Neutrophil (primary cell): Measurements from ENCODE around the gene FGR.
A peak's percentile ranks its signal among the peaks of the same experiment; 100 is the strongest.
"Not testable (repeated sequence)": the region's sequence is repeated elsewhere in the genome, so short reads cannot be mapped to it uniquely, and the experiment has no call there.

Experiments used
- H3K27ac ChIP-seq: fragments of 200-600 bp; sonication (generic); 2 replicates; pipeline ENCODE4 v1.5.1; 2016; ENCODE audit warnings: mild to moderate bottlenecking, moderate library complexity
- H3K27me3 ChIP-seq: fragments of 200-600 bp; sonication (generic); 2 replicates; pipeline ENCODE4 v1.6.0; 2016; ENCODE audit warnings: mild to moderate bottlenecking
- H3K36me3 ChIP-seq: fragments of 200-600 bp; sonication (generic); 2 replicates; pipeline ENCODE4 v1.5.1; 2017
- H3K4me1 ChIP-seq, 2 experiments: fragments of 200-600 bp in 1 of 2; sonication (generic) in 1 of 2; 1 replicate in 1 of 2; 2 replicates in 1 of 2; pipeline versions ENCODE4 v1.5.1 to v1.6.1; 2013 to 2016; ENCODE audit warnings: low read depth in 1 of 2, low read length in 1 of 2, mild to moderate bottlenecking in 1 of 2, moderate library complexity in 1 of 2; ENCODE audit not compliant: control insufficient read depth in 1 of 2, insufficient read depth in 1 of 2
- H3K4me3 ChIP-seq, 2 experiments: fragments of 200-600 bp in 1 of 2; sonication (generic) in 1 of 2; 1 replicate in 1 of 2; 2 replicates in 1 of 2; pipeline ENCODE4 v1.5.1; 2013 to 2016; ENCODE audit warnings: low read depth in 1 of 2, low read length in 1 of 2, mild to moderate bottlenecking in 1 of 2, moderate library complexity in 1 of 2
- H3K9me3 ChIP-seq: fragments of 200-600 bp; sonication (generic); 2 replicates; pipeline ENCODE4 v1.5.1; 2016
- TF ChIP-seq, protein P1 (sequence below): fragments of 200-600 bp; sonication (generic); IDR thresholded peaks from 2 replicates; pipeline ENCODE4 v1.5.1; 2016; ENCODE audit warnings: antibody characterized with exemption

FGR gene

DNA sequence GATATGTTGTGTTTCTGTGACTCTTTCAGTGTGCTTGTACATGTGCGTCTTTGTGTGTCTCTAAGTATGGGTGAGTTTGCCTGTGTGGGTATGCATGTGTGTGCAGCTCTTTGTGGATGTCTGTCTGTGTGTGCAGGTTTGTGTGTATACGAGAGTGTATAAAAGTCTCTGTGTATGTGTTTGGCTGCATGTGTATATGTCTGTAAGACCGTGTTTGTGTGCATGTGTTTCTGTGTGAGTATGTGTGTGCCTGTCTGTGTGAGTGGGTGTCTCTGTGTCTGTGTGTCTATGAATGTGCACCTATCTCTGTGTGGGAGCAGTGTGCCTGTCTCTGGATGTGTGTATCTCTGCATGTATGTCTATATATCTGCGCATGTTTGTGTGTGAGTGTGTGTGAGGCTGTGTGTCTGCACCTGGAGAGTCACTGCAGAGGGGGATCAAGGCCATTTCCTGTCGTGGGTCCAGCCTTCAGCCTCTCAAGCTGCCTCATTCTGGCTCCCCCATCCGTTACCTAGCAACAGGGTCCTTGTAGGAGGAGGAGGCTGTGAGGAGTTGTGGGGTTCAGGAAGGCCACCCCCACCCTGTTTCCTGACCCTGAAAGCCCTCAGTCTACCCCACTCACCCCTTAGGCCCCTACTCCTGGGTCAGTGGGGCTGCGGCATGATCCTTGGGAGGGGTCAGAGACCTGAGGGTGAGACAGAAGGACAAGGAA, 10.4 kb downstream of the FGR start:
- Histone ChIP-seq H3K27ac (peak overlapping the region; percentile 99), H3K36me3 (peaks cover 62% of the 10 kb centered on the region), H3K27me3 (no peaks in the 10 kb centered on the region), H3K9me3 (no peaks in the 10 kb centered on the region), H3K4me3 (peak overlapping the region; percentile 76 to 93), H3K4me1 (peaks cover 99 to 100% of the 10 kb centered on the region in 2 experiments)
- TF ChIP-seq, protein P1, sequence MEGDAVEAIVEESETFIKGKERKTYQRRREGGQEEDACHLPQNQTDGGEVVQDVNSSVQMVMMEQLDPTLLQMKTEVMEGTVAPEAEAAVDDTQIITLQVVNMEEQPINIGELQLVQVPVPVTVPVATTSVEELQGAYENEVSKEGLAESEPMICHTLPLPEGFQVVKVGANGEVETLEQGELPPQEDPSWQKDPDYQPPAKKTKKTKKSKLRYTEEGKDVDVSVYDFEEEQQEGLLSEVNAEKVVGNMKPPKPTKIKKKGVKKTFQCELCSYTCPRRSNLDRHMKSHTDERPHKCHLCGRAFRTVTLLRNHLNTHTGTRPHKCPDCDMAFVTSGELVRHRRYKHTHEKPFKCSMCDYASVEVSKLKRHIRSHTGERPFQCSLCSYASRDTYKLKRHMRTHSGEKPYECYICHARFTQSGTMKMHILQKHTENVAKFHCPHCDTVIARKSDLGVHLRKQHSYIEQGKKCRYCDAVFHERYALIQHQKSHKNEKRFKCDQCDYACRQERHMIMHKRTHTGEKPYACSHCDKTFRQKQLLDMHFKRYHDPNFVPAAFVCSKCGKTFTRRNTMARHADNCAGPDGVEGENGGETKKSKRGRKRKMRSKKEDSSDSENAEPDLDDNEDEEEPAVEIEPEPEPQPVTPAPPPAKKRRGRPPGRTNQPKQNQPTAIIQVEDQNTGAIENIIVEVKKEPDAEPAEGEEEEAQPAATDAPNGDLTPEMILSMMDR, result no peak

DNA sequence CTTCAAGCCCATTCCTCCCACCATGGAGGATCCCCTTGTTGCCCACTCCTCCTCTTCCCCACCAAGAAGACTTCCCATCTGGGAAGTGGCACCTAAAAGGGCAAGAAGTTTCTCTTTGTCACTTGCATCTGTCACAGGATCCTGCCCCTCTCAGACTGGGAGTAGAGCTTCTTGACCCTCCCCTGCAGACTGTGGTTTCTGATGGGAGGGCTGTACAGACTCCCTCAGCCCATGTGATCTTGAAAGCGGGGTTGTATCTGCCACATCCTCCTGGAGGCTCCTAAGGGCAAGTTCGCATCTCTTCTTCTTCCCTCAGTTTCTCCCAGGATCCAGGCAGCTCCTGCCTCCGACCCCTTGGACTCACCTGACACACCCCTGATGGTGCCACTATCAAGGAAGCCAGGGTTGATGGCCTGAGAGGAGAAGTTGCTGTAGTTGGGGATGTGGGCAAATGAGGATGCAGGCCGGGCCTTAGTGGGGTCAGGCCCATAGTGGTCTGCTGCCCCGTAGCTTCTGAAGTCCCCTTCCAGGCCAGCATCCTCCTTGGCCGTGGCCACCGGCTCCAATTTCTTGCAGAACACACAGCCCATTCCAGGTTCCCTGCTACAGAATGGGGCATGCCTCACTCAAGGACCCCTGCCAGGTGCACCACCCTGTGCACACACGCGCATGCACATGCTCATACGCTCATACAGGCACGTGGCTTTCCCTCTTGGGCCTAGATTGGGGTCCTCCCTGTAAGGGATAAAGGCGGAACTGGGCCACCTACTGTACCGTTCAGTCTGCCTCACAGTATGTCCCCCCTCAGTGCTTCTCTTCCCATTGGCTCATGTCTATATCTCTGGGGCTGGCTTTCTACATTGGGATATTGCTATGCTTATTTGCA, 11.4 kb downstream of the FGR start:
- H3K4me1 ChIP-seq, result peaks cover 99 to 100% of the 10 kb centered on the region in 2 experiments
- no peaks in the 10 kb centered on the region for H3K27me3 ChIP-seq

DNA sequence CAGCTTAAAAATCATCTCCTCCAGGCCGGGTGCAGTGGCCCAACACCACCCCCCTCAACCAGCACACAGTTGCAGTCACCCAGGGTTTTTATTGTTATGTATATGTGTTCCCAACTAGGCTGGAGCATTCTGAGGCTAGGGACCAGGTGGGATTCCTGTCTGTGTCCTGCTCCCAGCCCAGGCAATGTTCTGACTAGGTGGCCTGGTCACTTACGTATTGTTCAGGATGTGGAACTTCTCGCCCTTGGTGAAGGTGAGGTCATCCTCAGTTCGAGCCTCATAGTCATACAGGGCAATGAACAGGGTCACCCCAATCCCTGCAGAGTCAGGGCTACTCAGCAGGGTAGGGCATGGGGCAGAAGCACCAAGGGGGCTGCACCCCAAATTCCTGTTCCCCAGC, 12.2 kb downstream of the FGR start:
- peak overlapping the region; percentile 76 to 93 for H3K4me3 ChIP-seq
- TF ChIP-seq, protein P1, result no peak
- H3K4me1 ChIP-seq, result peaks cover 99 to 100% of the 10 kb centered on the region in 2 experiments
- H3K27me3 ChIP-seq, result no peaks in the 10 kb centered on the region
- H3K27ac ChIP-seq, result peak overlapping the region; percentile 99
- H3K36me3 ChIP-seq, result peaks cover 80% of the 10 kb centered on the region
- H3K9me3 ChIP-seq, result no peaks in the 10 kb centered on the region

More for the DNA sequence above, 11.4 kb downstream of the FGR start:
- H3K27ac ChIP-seq, result peak overlapping the region; percentile 99
- TF ChIP-seq, protein P1, result no peak
- peaks cover 73% of the 10 kb centered on the region for H3K36me3 ChIP-seq
- H3K9me3 ChIP-seq, result no peaks in the 10 kb centered on the region
- peak overlapping the region; percentile 76 to 93 for H3K4me3 ChIP-seq

DNA sequence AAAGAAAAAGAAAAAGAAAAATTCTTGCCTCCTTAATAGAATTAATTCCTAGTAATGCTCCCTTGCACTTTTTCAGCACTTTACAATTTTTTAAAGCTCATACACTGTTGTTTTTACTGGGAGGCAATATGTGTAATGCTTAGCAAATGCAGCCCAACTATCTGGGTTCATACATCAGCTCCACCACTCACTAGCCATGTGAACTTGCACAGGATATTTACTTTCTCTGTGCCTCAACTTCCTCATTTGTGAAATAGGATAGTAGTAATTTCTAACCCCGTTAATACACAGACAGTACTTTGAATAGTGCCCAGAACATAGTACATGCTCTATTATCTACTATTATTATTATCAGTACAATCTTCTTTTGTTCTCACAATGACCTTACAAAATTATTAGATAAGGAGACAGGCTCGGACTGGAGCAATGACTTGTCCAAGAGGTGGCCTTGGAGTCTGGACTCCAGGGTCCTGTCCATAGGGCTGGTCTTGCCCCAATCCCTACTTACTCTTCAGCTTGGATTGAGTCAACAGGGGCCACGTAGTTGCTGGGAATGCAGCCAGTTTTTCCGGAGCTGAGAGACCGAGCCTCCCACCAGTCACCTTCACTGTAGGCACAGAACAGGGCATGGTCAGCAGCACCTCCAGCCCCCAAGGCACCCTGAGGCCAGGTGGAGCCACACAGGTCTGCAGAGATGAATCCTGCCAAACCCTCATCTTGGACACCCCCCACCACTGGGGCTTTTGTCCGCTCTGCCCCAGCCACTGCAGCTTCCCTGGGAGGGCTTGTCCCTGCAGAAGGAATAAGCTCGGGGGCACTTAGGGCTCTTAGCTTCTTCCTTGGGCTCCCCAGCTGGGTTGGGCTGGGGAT, 13.7 kb downstream of the FGR start:
- TF ChIP-seq, protein P1, result no peak
- H3K27ac ChIP-seq, result peak overlapping the region; percentile 99
- peak overlapping the region; percentile 24 to 28 for H3K4me3 ChIP-seq
- H3K36me3 ChIP-seq, result peaks cover 90% of the 10 kb centered on the region
- H3K9me3 ChIP-seq, result no peaks in the 10 kb centered on the region
- H3K27me3 ChIP-seq, result no peaks in the 10 kb centered on the region
- peaks cover 97 to 99% of the 10 kb centered on the region in 2 experiments for H3K4me1 ChIP-seq

DNA sequence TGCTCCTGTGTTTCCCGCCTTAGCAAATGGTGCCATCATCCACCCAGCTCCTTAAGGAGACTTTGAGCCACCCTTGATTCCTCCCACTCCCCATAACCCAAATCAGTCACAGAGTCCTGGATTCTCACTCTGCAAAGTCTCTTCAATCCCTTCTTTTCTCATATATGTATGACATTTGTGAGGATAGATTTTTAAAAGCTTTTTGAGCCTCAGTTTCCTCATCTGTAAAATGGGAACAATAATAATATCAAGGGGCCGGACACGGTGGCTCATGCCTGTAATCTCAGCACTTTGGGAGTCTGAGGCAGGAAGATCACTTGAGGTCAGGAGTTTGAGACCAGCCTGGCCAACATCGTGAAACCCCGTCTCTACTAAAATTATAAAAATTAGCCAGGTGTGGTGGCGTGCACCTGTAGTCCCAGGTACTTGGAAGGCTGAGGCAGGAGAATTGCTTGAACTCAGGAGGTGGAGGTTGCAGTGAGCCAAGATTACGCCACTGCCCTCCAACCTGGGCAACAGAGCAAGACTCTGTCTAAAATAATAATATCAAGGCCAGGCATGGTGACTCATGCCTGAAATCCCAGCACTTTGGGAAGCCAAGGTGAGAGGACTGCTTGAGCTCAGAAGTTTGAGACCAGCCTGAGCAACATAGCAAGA, 15.1 kb downstream of the FGR start:
- Histone ChIP-seq H3K4me1 (peaks cover 88 to 94% of the 10 kb centered on the region in 2 experiments), H3K27ac (peak overlapping the region; percentile 99), H3K36me3 (peaks cover 93% of the 10 kb centered on the region)
- not testable (repeated sequence) for H3K27me3 ChIP-seq, H3K9me3 ChIP-seq, H3K4me3 ChIP-seq
